HG02678 (cell line): ENCODE results near the gene IL1B.
A peak's percentile ranks its signal among the peaks of the same experiment; 100 is the strongest.

Experiments used
- ATAC-seq: cut with Tn5 transposase; IDR thresholded peaks from one replicate; pipeline ENCODE4 v1.9.1; 2021; ENCODE audit warnings: mild to moderate bottlenecking, moderate library complexity; ENCODE audit not compliant: unreplicated experiment

The IL1B gene

DNA sequence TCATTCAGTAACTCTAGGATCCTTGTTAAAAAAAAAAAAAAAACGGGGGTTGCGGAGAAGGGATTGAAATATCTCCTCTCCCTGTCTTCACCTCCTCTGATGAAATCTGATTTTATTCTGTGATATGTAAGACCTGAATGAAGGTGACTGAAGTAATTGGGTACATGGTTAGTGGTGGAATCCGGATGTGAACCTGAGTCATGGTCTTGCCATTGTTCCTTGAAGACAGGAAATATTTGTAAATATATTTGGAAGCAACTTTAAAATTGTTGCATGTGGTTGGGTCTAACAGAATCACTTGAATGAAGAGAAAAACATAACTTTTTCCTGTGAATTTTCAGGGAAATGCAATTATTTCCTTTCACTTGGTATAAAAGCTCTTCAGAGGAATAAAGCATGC, 49.3 kb downstream of the IL1B start:
- no peak for ATAC-seq

DNA sequence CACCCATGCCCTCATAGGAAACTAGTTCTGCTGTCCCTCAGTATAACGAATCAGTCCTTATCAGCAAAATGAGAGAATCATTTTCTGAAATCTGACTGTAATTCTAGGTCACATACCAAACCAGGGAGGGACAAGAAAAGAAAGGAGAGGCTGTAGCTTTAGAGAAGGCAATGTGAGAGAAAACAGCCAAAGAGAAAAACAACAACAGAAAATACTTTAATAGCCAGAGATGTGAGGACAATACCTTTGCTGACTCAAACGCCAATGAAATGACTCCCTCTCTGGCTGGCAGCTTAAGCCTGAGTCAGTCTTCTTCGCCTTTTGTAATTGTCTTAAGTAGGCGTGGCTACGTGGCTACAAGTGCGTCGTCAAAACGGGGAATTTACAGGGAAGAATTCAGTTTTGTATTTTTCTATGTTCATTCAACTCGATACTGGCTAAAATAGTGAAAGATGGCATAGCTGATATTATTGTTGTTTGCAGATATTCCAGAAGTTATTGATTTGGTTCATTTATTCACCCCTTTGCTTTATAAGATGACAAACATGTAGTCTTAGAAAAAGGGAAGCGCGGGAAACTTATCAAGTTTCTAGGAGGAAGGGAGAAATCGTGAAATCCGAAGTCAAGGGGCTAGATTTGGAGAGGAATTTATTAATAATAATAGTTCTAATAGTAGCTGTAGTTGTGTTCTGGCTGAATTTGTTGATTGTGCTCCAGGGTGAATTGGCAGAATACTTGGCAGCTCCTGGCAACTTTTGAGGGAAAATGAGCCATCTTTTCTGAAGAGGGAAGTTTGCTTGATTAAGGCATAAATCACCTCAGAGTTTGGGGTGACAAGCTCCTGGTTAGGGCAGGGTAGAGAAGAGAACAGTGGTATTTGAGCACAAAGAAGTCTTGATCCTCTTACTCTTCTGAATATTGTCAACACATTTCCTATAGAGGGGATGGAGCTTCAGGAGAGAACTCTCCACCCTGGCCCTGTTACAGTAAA, 52.1 kb downstream of the IL1B start, which contains the start of gene IL1A:
Gene IL1A, minus strand, starts transcription at position 295 of the 991 bp plus-strand sequence. CDS start 723 bp downstream, outside the sequence.
- peak; percentile 29 for ATAC-seq

DNA sequence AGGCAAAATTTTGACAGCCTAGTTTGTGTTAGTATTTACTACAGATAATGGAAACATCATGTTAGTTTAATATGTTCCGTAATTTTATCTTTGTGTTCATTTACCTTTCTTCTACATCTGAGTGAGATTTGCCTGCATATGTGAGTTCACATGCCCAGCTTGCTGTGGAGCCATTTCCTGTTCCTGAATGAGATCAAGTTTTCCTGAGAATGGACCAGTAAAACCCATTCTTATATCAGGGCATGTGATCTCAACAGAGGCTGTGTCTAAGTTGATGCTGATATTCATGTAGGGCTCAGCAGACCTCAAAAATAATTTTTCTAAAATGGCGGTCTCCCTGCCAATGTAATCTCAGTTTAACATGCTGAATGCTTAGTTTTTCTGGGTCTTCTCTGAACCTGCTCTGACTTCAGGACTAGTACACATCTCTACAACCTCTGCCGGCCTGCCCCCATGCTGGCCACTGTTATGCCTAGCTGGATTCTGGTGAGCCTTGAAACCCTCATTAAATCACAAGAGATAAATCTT, 53.3 kb downstream of the IL1B start:
- ATAC-seq, result no peak

DNA sequence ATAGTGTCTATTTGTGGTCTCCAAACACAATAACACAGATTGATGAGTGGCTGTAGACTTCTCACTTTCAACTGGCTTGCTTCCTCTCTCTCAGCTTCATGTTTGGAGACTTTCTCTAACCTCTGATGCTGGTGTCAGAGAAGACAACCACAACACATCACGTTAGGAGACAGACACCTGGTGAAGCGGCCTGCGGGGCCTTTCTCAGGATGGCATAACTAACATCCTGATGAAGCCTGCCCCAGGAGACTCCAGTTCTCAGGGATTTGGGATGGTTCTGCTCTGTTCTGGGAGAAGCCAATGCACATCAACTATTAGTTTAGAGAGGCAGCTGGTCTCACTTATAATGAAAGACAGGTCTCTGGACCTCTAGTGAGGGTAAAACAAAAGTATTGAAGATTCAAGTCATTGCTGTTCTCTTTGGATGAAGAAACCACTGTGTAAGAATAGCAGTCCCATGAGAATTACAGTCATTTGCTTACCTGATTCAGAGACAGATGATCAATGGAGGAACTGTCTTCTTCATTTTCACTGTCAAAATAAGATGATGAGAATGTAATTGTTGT, 54.3 kb downstream of the IL1B start:
- peak; percentile 86 for ATAC-seq
